Trophoblast cell (in vitro differentiated cells and primary cell): Measurements from ENCODE around the gene ATG7.

Experiments used
- DNase-seq, 2 donors: peaks; one replicate each; pipeline ENCODE4 v3.0.0-alpha.2; 2016
- H2AFZ ChIP-seq: 2 replicates; pipeline ENCODE4 v1.6.1; 2013; ENCODE audit warnings: low read length, moderate library complexity, mild to moderate bottlenecking; ENCODE audit not compliant: insufficient read depth, poor library complexity
- H2AK5ac ChIP-seq: 2 replicates; pipeline ENCODE4 v1.6.1; 2013; ENCODE audit warnings: mild to moderate bottlenecking, low read length
- H2BK120ac ChIP-seq: 2 replicates; pipeline ENCODE4 v1.6.1; 2013; ENCODE audit warnings: low read length, mild to moderate bottlenecking, moderate library complexity; ENCODE audit not compliant: insufficient read depth, poor library complexity
- H2BK12ac ChIP-seq: 2 replicates; pipeline ENCODE4 v1.6.1; 2013; ENCODE audit warnings: mild to moderate bottlenecking, low read length, moderate library complexity
- H2BK5ac ChIP-seq: 2 replicates; pipeline ENCODE4 v1.6.1; 2013; ENCODE audit warnings: low read length, low read depth, moderate library complexity, mild to moderate bottlenecking; ENCODE audit not compliant: poor library complexity
- H3K14ac ChIP-seq: 2 replicates; pipeline ENCODE4 v1.6.1; 2013; ENCODE audit warnings: mild to moderate bottlenecking, low read length
- H3K18ac ChIP-seq: 2 replicates; pipeline ENCODE4 v1.6.1; 2013; ENCODE audit warnings: mild to moderate bottlenecking, low read length
- H3K23ac ChIP-seq: 2 replicates; pipeline ENCODE4 v1.6.1; 2013; ENCODE audit warnings: low read length
- H3K27ac ChIP-seq: 2 replicates; pipeline ENCODE4 v1.5.1; 2013; ENCODE audit warnings: low read depth, mild to moderate bottlenecking, inconsistent platforms, low read length, moderate library complexity
- H3K27me3 ChIP-seq: 2 replicates; pipeline ENCODE4 v1.6.1; 2013; ENCODE audit warnings: inconsistent platforms, mild to moderate bottlenecking, low read length, moderate library complexity; ENCODE audit not compliant: insufficient read depth
- H3K36me3 ChIP-seq, 2 experiments: 1 replicate in 1 of 2; 2 replicates in 1 of 2; pipeline ENCODE4 v1.6.1; 2013; ENCODE audit warnings: low read length in 2 of 2, mild to moderate bottlenecking in 2 of 2, moderate library complexity in 1 of 2; ENCODE audit not compliant: insufficient read depth in 2 of 2, control insufficient read depth in 1 of 2
- H3K4ac ChIP-seq: 2 replicates; pipeline ENCODE4 v1.6.1; 2013; ENCODE audit warnings: low read depth, mild to moderate bottlenecking, low read length, moderate library complexity
- H3K4me1 ChIP-seq, 2 experiments: 1 replicate in 1 of 2; 2 replicates in 1 of 2; pipeline ENCODE4 v1.6.1; 2013; ENCODE audit warnings: low read length in 2 of 2, mild to moderate bottlenecking in 2 of 2, moderate library complexity in 1 of 2; ENCODE audit not compliant: insufficient read depth in 2 of 2, control insufficient read depth in 1 of 2
- H3K4me2 ChIP-seq: 2 replicates; pipeline ENCODE4 v1.6.1; 2013; ENCODE audit warnings: inconsistent platforms, mild to moderate bottlenecking, low read length, moderate library complexity
- H3K4me3 ChIP-seq: 2 replicates; pipeline ENCODE4 v1.5.1; 2013; ENCODE audit warnings: mild to moderate bottlenecking, low read depth, low read length, inconsistent platforms
- H3K79me1 ChIP-seq: one replicate; pipeline ENCODE4 v1.6.1; 2013; ENCODE audit warnings: low read length
- H3K79me2 ChIP-seq: 2 replicates; pipeline ENCODE4 v1.6.1; 2013; ENCODE audit warnings: low read length, mild to moderate bottlenecking; ENCODE audit not compliant: control insufficient read depth, insufficient read depth, poor library complexity
- H3K9ac ChIP-seq: 2 replicates; pipeline ENCODE4 v1.6.1; 2013; ENCODE audit warnings: mild to moderate bottlenecking, low read length
- H3K9me3 ChIP-seq: 2 replicates; pipeline ENCODE4 v1.6.1; 2013; ENCODE audit warnings: low read depth, mild to moderate bottlenecking, control low read depth, inconsistent platforms, low read length; ENCODE audit not compliant: insufficient read depth
- H4K12ac ChIP-seq: 2 replicates; pipeline ENCODE4 v1.6.1; 2013; ENCODE audit warnings: low read depth, mild to moderate bottlenecking, low read length, moderate library complexity
- H4K8ac ChIP-seq: 2 replicates; pipeline ENCODE4 v1.6.1; 2013; ENCODE audit warnings: low read depth, mild to moderate bottlenecking, low read length, moderate library complexity
- H4K91ac ChIP-seq: one replicate; pipeline ENCODE4 v1.6.1; 2013; ENCODE audit warnings: low read depth, mild to moderate bottlenecking, low read length, moderate library complexity
- WGBS: extraction: QIAGEN DNeasy Blood & Tissue Kit; methylation state at CpG from one replicate; pipeline ENCODE4 v1.1.7; 2013; ENCODE audit warnings: missing lambda C conversion rate; ENCODE audit not compliant: insufficient read length, insufficient coverage; ENCODE audit errors: extremely low coverage; 5-methylcytosine and 5-hydroxymethylcytosine counted together

Gene ATG7

GRCh38 chr3:11508346-11509172, 236.4 kb downstream of the ATG7 start:
- no peak overlapping the region for H2BK12ac ChIP-seq
- no peak overlapping the region for H3K14ac ChIP-seq
- H3K27ac ChIP-seq = no peak overlapping the region
- no peaks in the 10 kb centered on the region for H3K36me3 ChIP-seq
- peaks cover 1% of the 10 kb centered on the region for H3K79me1 ChIP-seq
- no peak overlapping the region for H3K23ac ChIP-seq
- H4K12ac ChIP-seq = no peak overlapping the region
- no peak overlapping the region for H3K4me2 ChIP-seq
- peaks cover 4 to 5% of the 10 kb centered on the region in 2 experiments for H3K4me1 ChIP-seq
- no peak overlapping the region for H2BK5ac ChIP-seq
- no peak overlapping the region for H3K4me3 ChIP-seq
- H3K9ac ChIP-seq = no peak overlapping the region
- no peaks in the 10 kb centered on the region for H3K27me3 ChIP-seq
- no peak overlapping the region for H3K4ac ChIP-seq
- no peak overlapping the region for H3K18ac ChIP-seq
- no peaks in the 10 kb centered on the region for H3K79me2 ChIP-seq
- DNase-seq = no peak
- no peak overlapping the region for H2BK120ac ChIP-seq
- no peak overlapping the region for H2AFZ ChIP-seq
- no peak overlapping the region for H4K91ac ChIP-seq
- no peaks in the 10 kb centered on the region for H3K9me3 ChIP-seq
- no peak overlapping the region for H4K8ac ChIP-seq
- no CpG with 5 or more reads among the region's 5 CpGs for WGBS
- no peak overlapping the region for H2AK5ac ChIP-seq

GRCh38 chr3:11509173-11510000, 237.2 kb downstream of the ATG7 start:
- Histone ChIP-seq H2BK120ac (no peak overlapping the region), H2AK5ac (no peak overlapping the region), H3K79me2 (no peaks in the 10 kb centered on the region), H3K27me3 (no peaks in the 10 kb centered on the region), H3K4me1 (peaks cover 4 to 5% of the 10 kb centered on the region in 2 experiments), H4K91ac (no peak overlapping the region), H3K27ac (no peak overlapping the region), H4K8ac (no peak overlapping the region), H3K79me1 (peaks cover 1% of the 10 kb centered on the region), H3K23ac (no peak overlapping the region), H2BK5ac (no peak overlapping the region), H4K12ac (no peak overlapping the region), H2AFZ (no peak overlapping the region), H3K4me2 (no peak overlapping the region), H3K9me3 (no peaks in the 10 kb centered on the region), H3K4me3 (no peak overlapping the region), H3K4ac (no peak overlapping the region), H3K36me3 (no peaks in the 10 kb centered on the region), H3K9ac (no peak overlapping the region), H3K18ac (no peak overlapping the region), H3K14ac (no peak overlapping the region), H2BK12ac (no peak overlapping the region)
- DNase-seq = no peak
- WGBS = no CpG with 5 or more reads among the region's 9 CpGs

- Histone ChIP-seq H3K79me2 (no peaks in the 10 kb centered on the region), H3K9me3 (no peaks in the 10 kb centered on the region), H3K9ac (no peak overlapping the region), H3K36me3 (no peaks in the 10 kb centered on the region), H4K8ac (no peak overlapping the region), H3K18ac (no peak overlapping the region), H4K12ac (no peak overlapping the region), H3K27me3 (no peaks in the 10 kb centered on the region), H3K23ac (no peak overlapping the region), H3K4me2 (no peak overlapping the region), H3K27ac (no peak overlapping the region), H3K14ac (no peak overlapping the region), H2AK5ac (no peak overlapping the region), H3K79me1 (peaks cover 1% of the 10 kb centered on the region), H2BK12ac (no peak overlapping the region), H4K91ac (no peak overlapping the region), H2AFZ (no peak overlapping the region), H2BK5ac (no peak overlapping the region), H2BK120ac (no peak overlapping the region), H3K4ac (no peak overlapping the region), H3K4me3 (no peak overlapping the region), H3K4me1 (peaks cover 4 to 5% of the 10 kb centered on the region in 2 experiments)
- DNase-seq = no peak
- no CpG with 5 or more reads among the region's 5 CpGs for WGBS
These were observed 237.8 kb downstream of the ATG7 start for GRCh38 chr3:11510001-11510340.

- no peak overlapping the region for H2BK5ac ChIP-seq
- H3K9me3 ChIP-seq = no peaks in the 10 kb centered on the region
- no peak for DNase-seq
- no peak overlapping the region for H3K14ac ChIP-seq
- H3K79me2 ChIP-seq = no peaks in the 10 kb centered on the region
- no peak overlapping the region for H3K9ac ChIP-seq
- H3K23ac ChIP-seq = no peak overlapping the region
- H4K12ac ChIP-seq = no peak overlapping the region
- H2BK120ac ChIP-seq = no peak overlapping the region
- H3K4me3 ChIP-seq = no peak overlapping the region
- H4K91ac ChIP-seq = no peak overlapping the region
- no peak overlapping the region for H3K4ac ChIP-seq
- H2BK12ac ChIP-seq = no peak overlapping the region
- no peak overlapping the region for H3K18ac ChIP-seq
- H2AK5ac ChIP-seq = no peak overlapping the region
- H3K4me2 ChIP-seq = no peak overlapping the region
- H3K4me1 ChIP-seq = peaks cover 4 to 5% of the 10 kb centered on the region in 2 experiments
- H3K36me3 ChIP-seq = no peaks in the 10 kb centered on the region
- no CpG with 5 or more reads among the region's 5 CpGs for WGBS
- H4K8ac ChIP-seq = no peak overlapping the region
- H2AFZ ChIP-seq = no peak overlapping the region
- H3K27ac ChIP-seq = no peak overlapping the region
- H3K27me3 ChIP-seq = no peaks in the 10 kb centered on the region
- peaks cover 1% of the 10 kb centered on the region for H3K79me1 ChIP-seq
These were observed 238.2 kb downstream of the ATG7 start for GRCh38 chr3:11510356-11510755.
